Esophagus squamous epithelium (tissue), 5 donors: Measurements from ENCODE around the gene MAPK8IP3. TPM values are rescaled to one million over a fixed set of nuclear protein-coding genes. Genes with fewer than 3 reads are reported as not detected.
A peak's percentile ranks its signal among the peaks of the same experiment; 100 is the strongest.

Experiments
- DNase-seq: peaks from one replicate; lab custom pipeline; 2025; lab: John Stamatoyannopoulos, UW
- H3K27ac ChIP-seq, 4 donors: fragments of 200-600 bp; sonication (generic); one replicate each; pipeline ENCODE4 v1.5.1; 2016 to 2019; ENCODE audit warnings: mild to moderate bottlenecking in 1 of 4
- H3K27me3 ChIP-seq, 4 donors: fragments of 200-600 bp; sonication (generic); 1 replicate in 3 of 4; 2 replicates in 1 of 4; pipeline versions ENCODE4 v1.5.1 to v1.6.0; 2017 to 2021; ENCODE audit warnings: antibody characterized with exemption in 1 of 4
- H3K36me3 ChIP-seq, 3 donors: fragments of 200-600 bp; sonication (generic); one replicate each; pipeline ENCODE4 v1.5.1; 2016 to 2019
- H3K4me1 ChIP-seq, 3 donors: fragments of 200-600 bp; sonication (generic); one replicate each; pipeline ENCODE4 v1.5.1; 2017 to 2019
- H3K4me3 ChIP-seq, 4 donors: fragments of 200-600 bp; sonication (generic); 1 replicate in 3 of 4; 2 replicates in 1 of 4; pipeline ENCODE4 v1.5.1; 2016 to 2019; ENCODE audit warnings: mild to moderate bottlenecking in 2 of 4, moderate library complexity in 1 of 4
- H3K9me3 ChIP-seq, 3 donors: fragments of 200-600 bp; sonication (generic); one replicate each; pipeline ENCODE4 v1.5.1; 2016 to 2019
- POLR2A ChIP-seq, 4 donors: fragments of 450-650 bp; IDR thresholded peaks; one replicate each; pipeline ENCODE4 v1.6.1; 2017; ENCODE audit warnings: antibody characterized with exemption in 4 of 4, mild to moderate bottlenecking in 4 of 4, moderate library complexity in 3 of 4
- WGBS, 2 donors: methylation state at CpG; one replicate each; pipeline ENCODE4 v1.1.5; 2018; 5-methylcytosine and 5-hydroxymethylcytosine counted together
- intact Hi-C: fragments of 100-400 bp; cut with DNase I; formaldehyde crosslinking; loops from one replicate; pipeline ENCODE4 v1.15.0; 2022
- total RNA-seq, 4 donors: library from RNA; depleted of rRNA; stranded (reverse); fragments of >200 nt; gene quantifications; one replicate each; pipeline ENCODE4 v1.1.0, GENCODE V29; 2016
- TF ChIP-seq, protein P1 (sequence below), 6 experiments: fragments of 450-650 bp in 4 of 6; fragments of 200-600 bp in 2 of 6; sonication (generic) in 2 of 6; IDR thresholded peaks; one replicate each; pipeline ENCODE4 v1.5.1; 2016 to 2019; ENCODE audit warnings: antibody characterized with exemption in 6 of 6, mild to moderate bottlenecking in 4 of 6, moderate library complexity in 4 of 6
- donor health status: DM: yes; HTN: yes; CAD: no.

The MAPK8IP3 gene
- total RNA-seq, 4 donors from 2014 or later, result 8.6 to 37.6 (median 24.7) TPM

DNA sequence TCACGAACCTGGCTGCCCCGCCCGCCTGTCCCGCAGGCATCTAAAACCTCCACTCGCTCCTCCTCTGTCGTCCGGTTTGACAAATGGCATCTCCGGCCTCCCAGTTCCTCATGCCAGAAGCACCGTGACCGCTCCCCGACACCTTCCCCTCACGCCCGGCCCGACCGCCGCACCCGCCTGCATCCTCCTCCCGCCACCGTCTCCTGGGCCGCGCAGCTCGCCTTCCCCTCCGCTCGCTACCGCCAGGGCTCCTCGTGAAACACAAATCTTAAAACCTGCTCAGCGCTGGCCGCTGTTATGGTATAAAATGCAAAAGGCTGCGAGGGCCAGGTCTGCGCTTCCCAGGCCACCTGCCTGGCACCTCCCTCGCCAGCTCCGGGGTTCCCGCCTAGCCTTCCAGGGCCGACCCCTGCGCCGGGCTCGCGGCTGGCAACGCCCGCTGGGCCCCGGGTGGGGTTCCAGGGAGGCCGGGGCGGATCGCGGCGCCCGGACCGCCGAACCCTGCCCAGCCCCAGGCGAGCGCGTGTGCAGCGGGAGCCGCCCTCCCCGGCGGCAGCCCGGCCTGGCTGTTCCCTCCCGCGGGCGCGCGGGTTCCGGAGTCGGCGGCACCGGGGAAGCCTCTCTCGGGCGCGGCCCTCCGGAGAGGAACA, 75.9 kb downstream of the MAPK8IP3 start:
- WGBS, 2 donors, result 1% methylated on average over 12 of the region's 70 CpGs; no CpG with 5 or more reads in 1 of the 2 donors
- H3K4me3 ChIP-seq, result peak overlapping the region; percentile 86 to 96 (median 94)
- DNase-seq, result no peak
- no peaks in the 10 kb centered on the region for H3K27me3 ChIP-seq
- intact Hi-C loops, result no loop called here
- peak overlapping the region; percentile 80 to 97 (median 94) for H3K27ac ChIP-seq
- no peaks in the 10 kb centered on the region for H3K9me3 ChIP-seq
- H3K4me1 ChIP-seq, result peaks cover 24 to 78% (median 33%) of the 10 kb centered on the region in 3 donors
- H3K36me3 ChIP-seq, result peaks cover 6 to 63% (median 15%) of the 10 kb centered on the region in 3 donors
- no peak for TF ChIP-seq POLR2A (IDR thresholded peaks at IDR 0.05)
- TF ChIP-seq, protein P1, sequence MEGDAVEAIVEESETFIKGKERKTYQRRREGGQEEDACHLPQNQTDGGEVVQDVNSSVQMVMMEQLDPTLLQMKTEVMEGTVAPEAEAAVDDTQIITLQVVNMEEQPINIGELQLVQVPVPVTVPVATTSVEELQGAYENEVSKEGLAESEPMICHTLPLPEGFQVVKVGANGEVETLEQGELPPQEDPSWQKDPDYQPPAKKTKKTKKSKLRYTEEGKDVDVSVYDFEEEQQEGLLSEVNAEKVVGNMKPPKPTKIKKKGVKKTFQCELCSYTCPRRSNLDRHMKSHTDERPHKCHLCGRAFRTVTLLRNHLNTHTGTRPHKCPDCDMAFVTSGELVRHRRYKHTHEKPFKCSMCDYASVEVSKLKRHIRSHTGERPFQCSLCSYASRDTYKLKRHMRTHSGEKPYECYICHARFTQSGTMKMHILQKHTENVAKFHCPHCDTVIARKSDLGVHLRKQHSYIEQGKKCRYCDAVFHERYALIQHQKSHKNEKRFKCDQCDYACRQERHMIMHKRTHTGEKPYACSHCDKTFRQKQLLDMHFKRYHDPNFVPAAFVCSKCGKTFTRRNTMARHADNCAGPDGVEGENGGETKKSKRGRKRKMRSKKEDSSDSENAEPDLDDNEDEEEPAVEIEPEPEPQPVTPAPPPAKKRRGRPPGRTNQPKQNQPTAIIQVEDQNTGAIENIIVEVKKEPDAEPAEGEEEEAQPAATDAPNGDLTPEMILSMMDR (IDR thresholded peaks at IDR 0.05), result peak in 2 of 6 experiments; percentile 17 to 36

DNA sequence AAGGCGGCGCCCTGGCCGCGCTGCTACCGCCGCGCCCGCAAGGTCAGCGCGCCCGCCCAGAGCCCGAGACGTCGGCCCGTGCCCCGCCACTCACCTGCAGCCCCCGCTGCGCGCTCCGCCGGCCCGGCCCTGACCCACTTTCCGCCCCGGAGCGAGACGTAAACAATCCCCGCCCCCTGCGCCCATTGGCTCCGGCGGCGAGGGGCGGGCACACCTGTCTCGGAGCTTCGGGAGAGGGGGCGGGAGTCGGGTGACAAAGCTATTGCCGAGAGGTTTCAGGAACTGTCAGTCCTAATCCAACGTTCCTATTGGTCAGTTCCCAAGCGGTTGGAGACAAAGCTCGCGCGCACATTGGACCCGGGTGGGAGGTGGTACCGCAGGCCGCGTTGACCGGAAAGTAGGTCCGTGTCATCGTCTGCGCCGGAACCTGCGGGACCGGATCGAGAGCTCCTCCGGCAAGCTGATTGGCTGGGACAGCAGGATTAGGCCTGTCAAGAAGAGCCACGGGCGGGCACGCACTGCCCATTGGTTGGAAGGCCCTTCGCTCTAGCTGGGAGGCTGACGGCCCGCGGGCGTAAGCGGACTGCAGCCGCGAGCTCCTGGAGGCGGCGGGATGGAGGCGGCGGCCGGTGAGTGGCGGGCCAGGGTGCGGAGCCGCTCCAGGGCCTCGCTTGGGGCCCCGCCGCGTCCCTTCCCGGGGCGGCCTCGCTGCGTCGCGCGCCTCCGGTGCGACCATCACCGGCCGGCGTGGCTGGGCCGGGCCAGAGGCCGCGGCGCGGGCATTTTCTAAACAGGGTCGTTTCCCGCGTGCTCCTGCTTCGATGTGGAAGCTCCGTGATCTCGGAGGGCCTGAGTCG, 76.6 kb downstream of the MAPK8IP3 start, which contains the start of the genes NUBP2 and SPSB3:
TSS of gene NUBP2 (plus strand) at position 553 of the 857 bp plus-strand sequence. CDS start at position 614, 61 bp downstream.
TSS of gene SPSB3 (minus strand) at position 164 of the 857 bp plus-strand sequence. CDS start 1,088 bp downstream, outside the sequence.
- H3K27ac ChIP-seq, result peak within 1 kb of the TSS; percentile 80 to 97 (median 94)
- intact Hi-C loops, result no loop called here
- peak in 2 of 4 donors; percentile 75 to 83 for TF ChIP-seq POLR2A (IDR thresholded peaks at IDR 0.05)
- TF ChIP-seq, protein P1 (IDR thresholded peaks at IDR 0.05), result no peak
- peaks cover 24 to 73% (median 33%) of the 10 kb centered on the region in 3 donors for H3K4me1 ChIP-seq
- H3K36me3 ChIP-seq, result peaks cover 6 to 63% (median 11%) of the 10 kb centered on the region in 3 donors
- WGBS, 2 donors, result 0% methylated on average over 8 of the region's 102 CpGs; no CpG with 5 or more reads in 1 of the 2 donors
- no peaks in the 10 kb centered on the region for H3K27me3 ChIP-seq
- peak; percentile 99 for DNase-seq
- no peaks in the 10 kb centered on the region for H3K9me3 ChIP-seq
- peak within 1 kb of the TSS; percentile 86 to 96 (median 94) for H3K4me3 ChIP-seq

DNA sequence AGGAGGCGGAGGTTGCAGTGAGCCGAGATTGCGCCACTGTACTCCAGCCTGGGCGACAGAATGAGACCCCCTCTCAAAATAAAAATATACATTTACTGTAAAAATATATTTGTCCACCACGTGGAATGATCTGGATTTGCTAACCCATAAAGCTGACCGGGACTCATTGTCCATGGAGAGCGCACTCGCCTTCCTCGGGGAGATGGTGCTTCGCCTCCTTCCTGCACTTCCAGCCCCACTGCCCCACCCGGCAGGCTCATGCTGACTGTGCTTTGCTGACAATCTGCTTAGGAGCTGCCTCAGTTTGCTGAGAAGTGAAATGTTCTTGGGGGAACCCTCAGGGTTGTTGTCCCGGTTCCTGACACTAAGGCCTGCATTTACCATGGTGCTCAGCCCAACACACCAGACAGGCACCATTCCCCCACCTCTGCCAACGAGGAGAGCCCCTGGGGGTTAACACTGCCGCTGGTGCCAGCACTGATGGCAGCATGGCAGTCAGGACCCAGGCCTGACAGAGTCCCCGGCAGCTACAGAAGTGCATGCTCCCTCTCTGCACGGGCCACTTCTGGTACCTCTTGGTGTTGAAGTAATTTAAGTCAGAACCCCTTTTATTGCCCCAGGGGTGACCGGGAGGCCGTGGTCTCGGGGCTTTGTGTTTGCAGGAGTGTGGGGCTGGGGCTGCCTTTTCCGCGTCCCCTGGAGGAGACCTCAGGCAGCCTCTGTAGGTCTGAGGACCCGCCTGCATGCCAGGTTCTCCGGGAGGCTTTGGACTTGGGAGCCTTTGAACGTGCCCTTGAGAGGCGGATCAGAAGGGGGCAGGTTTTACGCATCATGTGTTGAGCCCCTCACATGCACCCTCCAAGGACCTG, 79.2 kb downstream of the MAPK8IP3 start:
- Histone ChIP-seq H3K27ac (no peak overlapping the region), H3K9me3 (no peaks in the 10 kb centered on the region), H3K27me3 (no peaks in the 10 kb centered on the region), H3K4me1 (peaks cover 31 to 81% (median 39%) of the 10 kb centered on the region in 3 donors), H3K4me3 (no peak overlapping the region), H3K36me3 (peaks cover 0 to 63% (median 8%) of the 10 kb centered on the region in 3 donors)
- DNase-seq, result no peak
- TF ChIP-seq POLR2A (IDR thresholded peaks at IDR 0.05), result no peak
- TF ChIP-seq, protein P1 (IDR thresholded peaks at IDR 0.05), result no peak
- intact Hi-C loops, result no loop called here
- WGBS, 2 donors, result 78 to 89% methylated on average over 10 to 14 of the region's 26 CpGs

DNA sequence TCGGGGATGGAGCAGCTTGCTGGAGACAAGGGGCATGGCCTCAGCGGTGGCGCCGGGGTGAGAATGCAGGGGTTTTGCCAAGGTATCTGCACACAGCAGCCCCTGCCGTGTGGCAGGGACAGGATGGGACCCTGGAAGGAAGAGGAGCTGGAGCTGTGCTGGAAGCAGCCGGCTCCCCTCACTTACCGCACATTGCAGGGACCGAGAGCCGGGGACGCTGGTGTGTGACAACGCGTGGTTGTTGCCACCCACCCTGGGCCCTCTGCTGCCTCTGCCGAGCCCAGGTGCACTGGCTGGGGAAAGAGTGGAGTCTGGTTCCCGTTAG, 79.8 kb downstream of the MAPK8IP3 start:
- H3K4me1 ChIP-seq, result peaks cover 31 to 75% (median 37%) of the 10 kb centered on the region in 3 donors

More for the DNA sequence above, 79.8 kb downstream of the MAPK8IP3 start:
- no peak overlapping the region for H3K27ac ChIP-seq
- H3K9me3 ChIP-seq, result no peaks in the 10 kb centered on the region
- TF ChIP-seq POLR2A (IDR thresholded peaks at IDR 0.05), result no peak
- TF ChIP-seq, protein P1 (IDR thresholded peaks at IDR 0.05), result no peak
- intact Hi-C loops, result no loop called here
- peaks cover 0 to 63% (median 8%) of the 10 kb centered on the region in 3 donors for H3K36me3 ChIP-seq
- DNase-seq, result no peak
- no peaks in the 10 kb centered on the region for H3K27me3 ChIP-seq
- whole genome bisulfite sequencing, 2 donors, result 79 to 90% methylated on average over 2 to 10 of the region's 14 CpGs
- H3K4me3 ChIP-seq, result no peak overlapping the region
